ENCODE measurements around the gene GPALPP1.
"Not testable (repeated sequence)": the region's sequence is repeated elsewhere in the genome, so short reads cannot be mapped to it uniquely, and the experiment has no call there.

GPALPP1 gene

DNA sequence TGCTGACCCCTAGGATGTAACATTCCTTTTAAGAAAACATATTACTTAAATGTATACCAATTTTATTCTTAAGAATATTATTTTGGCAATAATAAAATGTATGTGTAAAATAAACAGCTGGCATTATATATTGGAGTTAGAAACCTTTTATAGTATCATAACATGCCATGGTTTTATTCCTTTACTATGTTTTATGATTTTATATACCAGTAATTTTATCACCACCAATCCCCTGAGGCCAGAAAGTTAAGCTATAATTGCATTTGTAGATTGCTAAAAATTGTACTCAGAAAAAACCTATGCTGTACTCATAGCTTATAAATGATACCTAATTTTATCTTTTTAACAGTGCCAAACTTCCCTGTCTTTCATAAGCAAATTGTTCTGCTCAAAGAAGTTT is 17.9 kb downstream of the GPALPP1 start:
- no peak for DNase-seq (ENCODE audit: low read depth)

DNA sequence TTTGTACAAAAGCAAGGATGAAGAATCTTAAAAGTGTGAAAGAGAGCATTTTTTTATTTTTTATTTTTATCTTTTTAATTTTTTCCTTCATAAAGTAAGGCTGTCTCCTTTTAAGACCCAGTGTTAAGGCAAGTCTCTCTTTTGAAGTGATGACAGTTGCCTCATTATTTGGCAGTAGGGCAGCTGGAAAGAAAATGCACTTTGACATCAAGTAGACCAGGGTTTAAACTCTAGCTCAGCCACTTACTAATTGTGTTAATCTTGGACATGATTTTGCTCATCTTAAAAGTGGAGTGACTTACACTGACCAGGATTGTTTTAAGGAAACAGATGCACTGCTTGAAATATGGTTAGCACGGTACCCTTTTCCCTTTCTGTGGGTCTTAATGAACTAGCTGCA is 18.5 kb downstream of the GPALPP1 start:
- no peak for DNase-seq (ENCODE audit: low read depth)

- DNase-seq (ENCODE audit: low read depth) = no peak
Observed at GRCh38 chr13:45011198-45011597, 21.9 kb downstream of the GPALPP1 start.

GRCh38 chr13:45015300-45015699 is 26.0 kb downstream of the GPALPP1 start:
- no peak for DNase-seq (ENCODE audit: low read depth)

DNA sequence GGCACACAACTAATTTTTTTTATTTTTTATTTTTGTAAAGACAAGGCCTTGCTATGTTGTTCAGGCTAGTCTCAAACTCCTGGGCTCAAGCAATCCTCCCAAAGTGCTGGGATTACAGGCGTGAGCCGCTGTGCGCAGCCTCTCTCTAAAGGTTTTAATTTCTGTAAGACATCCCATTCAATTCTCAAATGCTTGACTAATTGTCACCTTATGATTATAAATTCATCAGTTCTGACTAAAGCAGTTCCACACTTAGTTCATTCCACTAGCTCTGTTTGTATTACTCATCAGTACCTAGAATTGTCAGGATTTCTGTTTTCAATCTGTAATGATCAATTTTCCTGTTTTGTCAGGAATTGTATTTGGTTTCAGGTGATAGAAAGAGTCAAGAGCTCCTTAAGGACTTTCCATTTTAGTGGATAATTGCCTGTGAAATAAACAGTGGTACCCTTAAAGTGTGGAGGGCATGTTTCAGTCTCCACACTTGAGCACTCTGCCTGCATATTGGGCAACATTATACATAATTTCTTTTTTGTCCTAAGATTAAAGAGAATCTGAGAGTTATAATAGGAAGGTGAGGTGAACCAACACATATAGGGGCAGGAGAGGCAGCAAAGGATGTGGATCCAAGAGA is 27.6 kb downstream of the GPALPP1 start:
- no peak for DNase-seq (ENCODE audit: low read depth)

DNA sequence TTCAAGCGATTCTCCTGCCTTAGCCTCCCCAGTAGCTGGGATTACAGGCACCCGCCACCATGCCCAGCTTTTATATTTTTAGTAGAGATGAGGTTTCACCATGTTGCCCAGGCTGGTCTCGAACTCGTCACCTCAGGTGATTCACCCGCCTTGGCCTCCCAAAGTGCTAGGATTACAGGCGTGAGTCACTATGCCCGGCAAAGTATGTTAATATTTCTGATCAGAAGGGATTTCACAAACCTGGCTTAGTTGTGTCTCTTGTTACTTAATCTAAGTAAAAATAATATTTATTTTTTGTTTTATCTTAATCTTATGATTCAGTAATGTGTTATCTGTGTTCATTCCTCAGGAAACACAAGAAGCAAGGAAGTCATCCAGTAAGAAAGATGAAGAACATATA is 30.6 kb downstream of the GPALPP1 start:
- not testable (repeated sequence) for DNase-seq (ENCODE audit: low read depth)

DNA sequence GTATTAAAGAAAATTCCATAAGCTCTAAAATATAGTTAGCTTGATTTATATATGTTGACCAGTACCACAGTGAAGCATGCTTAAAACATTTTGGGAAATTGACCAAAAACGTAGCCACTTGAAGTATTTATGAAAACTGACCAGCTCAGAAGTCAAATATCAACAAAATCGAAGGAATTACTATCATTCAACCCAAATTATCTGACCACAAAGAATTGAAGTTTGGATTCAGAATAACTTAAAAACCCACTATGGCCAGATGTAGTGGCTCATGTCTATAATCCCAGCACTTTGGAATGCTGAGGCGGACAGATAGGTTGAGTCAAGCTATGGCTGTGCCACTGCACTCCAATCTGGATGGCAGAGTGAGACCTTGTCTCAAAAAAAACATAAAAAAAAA is 31.9 kb downstream of the GPALPP1 start:
- no peak for DNase-seq (ENCODE audit: low read depth)

DNA sequence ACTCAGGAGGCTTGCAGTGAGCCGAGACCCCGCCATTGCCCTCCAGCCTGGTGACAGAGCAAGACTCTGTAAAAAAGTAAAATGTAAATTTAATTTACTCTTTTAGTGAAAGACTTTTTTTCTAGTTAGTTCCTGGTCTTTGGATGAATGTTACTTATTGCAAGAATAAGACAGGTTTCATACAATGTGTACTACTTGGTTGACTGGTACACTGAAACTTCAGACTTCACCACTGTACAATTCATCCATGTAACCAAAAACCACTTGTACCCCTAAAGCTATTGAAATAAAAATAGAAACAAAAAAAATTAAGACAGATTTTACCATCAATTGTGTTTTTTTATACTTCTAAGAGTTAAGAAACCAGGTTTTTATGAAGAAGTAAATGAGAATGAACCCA is 35.5 kb downstream of the GPALPP1 start:
- no peak for DNase-seq (ENCODE audit: low read depth)

DNA sequence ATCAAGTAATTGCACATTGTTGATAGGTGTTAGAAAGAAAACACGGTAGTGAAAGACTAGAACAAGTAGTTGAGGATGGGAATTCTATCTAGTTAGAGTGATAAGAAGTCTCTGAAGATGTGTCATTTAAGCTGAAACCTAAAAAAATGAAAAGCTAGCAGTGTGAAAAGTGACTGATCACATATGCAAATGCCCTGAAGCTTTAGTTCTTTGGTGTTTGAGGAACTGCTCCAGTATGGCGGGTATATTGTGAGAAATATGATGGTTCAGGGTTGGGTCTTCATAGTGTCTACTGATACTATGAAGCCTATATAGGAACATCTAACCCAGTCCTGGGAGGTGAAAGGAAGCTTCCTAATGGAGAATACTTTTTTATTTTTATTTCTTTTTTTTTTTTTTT is 45.0 kb downstream of the GPALPP1 start:
- DNase-seq (ENCODE audit: low read depth) = no peak

DNA sequence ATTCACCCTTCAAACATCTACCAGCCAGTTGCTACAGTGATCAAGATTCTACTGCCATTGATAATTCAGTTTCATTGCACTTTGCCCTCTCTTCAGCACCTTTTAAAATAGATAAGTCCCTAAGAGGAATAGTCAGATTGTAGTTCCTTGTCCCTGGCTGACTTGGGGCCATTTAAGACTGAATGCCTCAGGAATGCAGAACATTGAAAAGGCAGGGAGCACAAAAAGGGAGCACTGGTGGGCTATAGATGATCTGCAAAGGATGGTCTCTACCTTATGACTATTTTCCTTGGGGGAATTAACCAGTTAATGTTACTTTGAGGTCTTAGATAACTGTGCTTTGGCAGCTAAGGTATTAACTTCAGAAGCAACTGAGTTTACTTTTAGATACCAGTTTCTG is 46.9 kb downstream of the GPALPP1 start:
- no peak for DNase-seq (ENCODE audit: low read depth)

- no peak for DNase-seq (ENCODE audit: low read depth)
Observed at GRCh38 chr13:45040173-45040572, 50.8 kb downstream of the GPALPP1 start.

- DNase-seq (ENCODE audit: low read depth) = no peak
Observed at GRCh38 chr13:45040622-45041021, 51.3 kb downstream of the GPALPP1 start.

DNA sequence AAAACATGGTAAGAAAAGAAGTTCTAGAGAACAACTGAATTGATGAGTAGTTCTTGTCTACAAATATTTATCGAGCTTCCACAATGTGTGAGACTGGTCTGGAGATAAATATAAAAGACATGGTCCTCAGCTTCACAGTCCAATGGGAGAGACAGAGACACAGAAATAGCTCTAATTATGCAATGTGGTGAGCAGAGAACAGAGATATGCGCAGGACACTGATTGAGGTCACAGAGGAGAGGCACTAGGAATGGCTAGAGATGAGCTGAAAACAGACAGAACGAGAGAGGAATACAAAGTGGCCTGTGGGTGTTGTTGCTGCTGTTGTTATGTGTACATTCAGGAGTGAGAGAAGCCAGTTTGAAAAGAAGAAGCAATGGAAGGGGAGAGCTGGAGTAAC is 53.2 kb downstream of the GPALPP1 start:
- DNase-seq (ENCODE audit: low read depth) = no peak

- no peak for DNase-seq (ENCODE audit: low read depth)
Observed at GRCh38 chr13:45046445-45046844, 57.1 kb downstream of the GPALPP1 start.

- peak; percentile 60 for DNase-seq (ENCODE audit: low read depth)
Observed at GRCh38 chr13:45047394-45048310, 58.3 kb downstream of the GPALPP1 start.

GRCh38 chr13:45048890-45049407 is 59.6 kb downstream of the GPALPP1 start:
- DNase-seq (ENCODE audit: low read depth) = no peak

GRCh38 chr13:45049478-45049877 is 60.1 kb downstream of the GPALPP1 start:
- DNase-seq (ENCODE audit: low read depth) = no peak

DNA sequence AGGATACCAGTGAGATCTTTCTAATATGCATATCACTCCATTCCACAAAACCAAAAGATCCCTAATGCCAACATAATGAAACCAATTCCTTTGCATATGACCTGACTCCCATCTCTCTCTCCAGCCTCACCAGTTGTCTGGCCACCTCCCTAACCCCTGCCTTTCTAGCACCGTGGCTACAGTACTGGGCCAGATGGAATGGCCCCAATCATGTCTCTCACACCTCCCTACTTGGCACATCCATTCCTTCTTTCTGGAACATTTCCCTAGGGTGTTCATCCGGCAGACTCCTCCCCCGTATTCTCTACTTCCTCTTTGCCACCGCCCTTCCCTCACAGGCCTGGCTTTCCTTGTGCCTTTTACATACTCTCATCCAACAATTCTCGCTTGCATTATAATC is 62.0 kb downstream of the GPALPP1 start:
- DNase-seq (ENCODE audit: low read depth) = no peak

- no peak for DNase-seq (ENCODE audit: low read depth)
Observed at GRCh38 chr13:45055198-45055901, 66.0 kb downstream of the GPALPP1 start.

- DNase-seq (ENCODE audit: low read depth) = no peak
Observed at GRCh38 chr13:45055902-45056648, 66.7 kb downstream of the GPALPP1 start.

DNA sequence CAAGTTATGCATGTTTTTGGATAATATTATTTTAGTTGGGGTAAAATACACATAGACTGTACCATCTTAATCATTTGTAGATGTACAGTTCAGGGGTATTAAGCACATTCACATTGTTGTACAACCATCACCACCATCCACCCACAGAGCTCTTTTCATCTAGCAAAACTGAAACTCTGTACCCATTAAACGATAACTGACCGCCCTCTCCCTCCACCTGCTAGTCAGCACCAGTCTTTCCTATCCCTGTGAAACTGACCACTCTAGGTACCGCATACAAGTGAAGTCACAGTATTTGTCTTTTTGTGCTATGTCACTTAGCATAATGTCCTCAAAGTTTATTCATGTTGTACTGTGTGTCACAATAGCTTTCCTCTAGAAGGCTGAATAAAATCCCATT is 70.7 kb downstream of the GPALPP1 start:
- no peak for DNase-seq (ENCODE audit: low read depth)

DNA sequence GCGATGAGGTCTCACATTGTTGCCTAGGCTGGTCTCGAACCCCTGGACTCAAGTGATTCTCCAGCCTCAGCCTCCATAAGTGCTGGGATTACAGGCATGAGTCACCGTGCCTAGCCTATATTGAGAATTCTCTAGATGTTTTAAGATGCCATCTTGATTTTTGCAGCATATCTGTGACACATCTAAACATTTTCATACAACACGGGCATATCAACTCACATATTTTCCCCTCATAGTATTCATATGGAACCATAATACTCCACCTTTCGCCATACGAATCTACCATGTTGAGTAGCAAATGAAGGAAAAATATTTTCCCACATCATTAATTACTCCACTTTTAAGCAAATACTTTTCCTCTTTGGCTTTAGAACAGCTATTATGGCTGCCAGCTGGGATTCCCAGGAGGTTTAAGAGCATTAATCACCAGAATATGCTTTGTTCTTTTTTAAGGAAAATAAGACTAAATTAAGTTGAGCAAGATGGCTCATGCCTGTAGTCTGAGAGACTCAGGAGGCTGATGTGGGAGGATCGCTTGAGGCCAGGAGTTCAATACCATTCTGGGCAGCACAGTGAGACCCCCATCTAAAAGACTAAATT is 74.0 kb downstream of the GPALPP1 start:
- DNase-seq (ENCODE audit: low read depth) = no peak
